Stimulated activated CD4-positive, alpha-beta T cell treated with anti-CD3 and anti-CD28 coated beads, TNF-alpha, amount 100 ng/mL, for 1 hour (primary cell): ENCODE results near the gene ZBTB14.

Experiments
- DNase-seq, 3 donors: peaks; one replicate each; pipeline ENCODE4 v3.0.0-alpha.2; 2020; ENCODE audit warnings: low read depth in 3 of 3, low spot score in 1 of 3

The ZBTB14 gene

GRCh38 chr18:5294113-5294456, 1.4 kb downstream of the ZBTB14 start:
- no peak for DNase-seq

GRCh38 chr18:5288517-5288935, 7.0 kb downstream of the ZBTB14 start:
- DNase-seq: no peak

GRCh38 chr18:5287854-5288253, 7.7 kb downstream of the ZBTB14 start:
- no peak for DNase-seq

- no peak for DNase-seq
Measured at GRCh38 chr18:5286525-5286924, 9.0 kb downstream of the ZBTB14 start.

- no peak for DNase-seq
Measured at GRCh38 chr18:5285326-5285725, 10.2 kb downstream of the ZBTB14 start.

- DNase-seq: no peak
Measured at GRCh38 chr18:5284808-5285207, 10.7 kb downstream of the ZBTB14 start.

GRCh38 chr18:5282770-5283169, 12.8 kb downstream of the ZBTB14 start:
- DNase-seq: no peak

GRCh38 chr18:5276947-5277346, 18.6 kb downstream of the ZBTB14 start:
- DNase-seq: no peak

- DNase-seq: no peak
Measured at GRCh38 chr18:5275872-5276271, 19.7 kb downstream of the ZBTB14 start.

- no peak for DNase-seq
Measured at GRCh38 chr18:5268874-5269273, 26.7 kb downstream of the ZBTB14 start.

- no peak for DNase-seq
Measured at GRCh38 chr18:5266721-5267120, 28.8 kb downstream of the ZBTB14 start.

GRCh38 chr18:5253910-5254309, 41.6 kb downstream of the ZBTB14 start:
- DNase-seq: no peak

GRCh38 chr18:5251117-5251516, 44.4 kb downstream of the ZBTB14 start:
- no peak for DNase-seq

- no peak for DNase-seq
Measured at GRCh38 chr18:5250603-5251002, 44.9 kb downstream of the ZBTB14 start.

GRCh38 chr18:5244941-5245340, 50.6 kb downstream of the ZBTB14 start:
- no peak for DNase-seq

GRCh38 chr18:5239447-5239846, 56.1 kb downstream of the ZBTB14 start:
- DNase-seq: no peak
